Stimulated activated CD4-positive, alpha-beta T cell treated with anti-CD3 and anti-CD28 coated beads, Interleukin-12 subunit alpha, Interleukin-12 subunit beta, amount 100 ng/mL, for 48 hours (primary cell): ENCODE data around the gene OPA3.
A peak's percentile ranks its signal among the peaks of the same experiment; 100 is the strongest.

Source experiments
- DNase-seq, 3 donors: peaks; one replicate each; pipeline ENCODE4 v3.0.0-alpha.2; 2020; ENCODE audit warnings: low read depth in 2 of 3, low spot score in 1 of 3

Gene OPA3

GRCh38 chr19:45598267-45599001, 13.8 kb upstream of the OPA3 start:
- DNase-seq: no peak

GRCh38 chr19:45597425-45598111, 13.0 kb upstream of the OPA3 start:
- no peak for DNase-seq

GRCh38 chr19:45595814-45596213, 11.2 kb upstream of the OPA3 start:
- no peak for DNase-seq

GRCh38 chr19:45593520-45593919, 8.9 kb upstream of the OPA3 start:
- no peak for DNase-seq

- no peak for DNase-seq
Measured at GRCh38 chr19:45592366-45592765, 7.8 kb upstream of the OPA3 start.

- DNase-seq: no peak
Measured at GRCh38 chr19:45591638-45592005, 7.0 kb upstream of the OPA3 start.

- DNase-seq: peak in 1 of 3 donors; percentile 41
Measured at GRCh38 chr19:45591004-45591637, 6.5 kb upstream of the OPA3 start.

GRCh38 chr19:45590300-45591003, 5.8 kb upstream of the OPA3 start:
- DNase-seq: no peak

- DNase-seq: no peak
Measured at GRCh38 chr19:45589768-45590167, 5.2 kb upstream of the OPA3 start.

GRCh38 chr19:45587873-45588272, 3.3 kb upstream of the OPA3 start:
- no peak for DNase-seq

- DNase-seq: no peak
Measured at GRCh38 chr19:45585158-45585577, 566 bp upstream of the OPA3 start.

GRCh38 chr19:45581576-45581975, 3.0 kb downstream of the OPA3 start:
- no peak for DNase-seq

GRCh38 chr19:45578861-45579260, 5.7 kb downstream of the OPA3 start:
- DNase-seq: no peak

- no peak for DNase-seq
Measured at GRCh38 chr19:45577111-45577905, 7.3 kb downstream of the OPA3 start.

GRCh38 chr19:45576682-45577081, 7.9 kb downstream of the OPA3 start:
- DNase-seq: no peak

GRCh38 chr19:45575216-45575615, 9.4 kb downstream of the OPA3 start:
- no peak for DNase-seq

GRCh38 chr19:45574526-45574925, 10.1 kb downstream of the OPA3 start:
- DNase-seq: no peak

- DNase-seq: no peak
Measured at GRCh38 chr19:45571457-45572220, 13.0 kb downstream of the OPA3 start.

GRCh38 chr19:45569619-45570421, 14.8 kb downstream of the OPA3 start:
- DNase-seq: peak; percentile 39 to 82 (median 60)
